T-helper 22 cell (primary cell): ENCODE data around the gene ANKMY1.
A peak's percentile ranks its signal among the peaks of the same experiment; 100 is the strongest.

ENCODE experiments used
- DNase-seq: peaks from one replicate; pipeline ENCODE4 v3.0.0-alpha.2; 2020; ENCODE audit warnings: low read depth

The ANKMY1 gene

GRCh38 chr2:240447934-240448333 is 109.9 kb downstream of the ANKMY1 start:
- no peak for DNase-seq

- DNase-seq, result no peak
These were observed 110.5 kb downstream of the ANKMY1 start for GRCh38 chr2:240447331-240447730.

GRCh38 chr2:240446664-240447175 is 111.1 kb downstream of the ANKMY1 start:
- no peak for DNase-seq

GRCh38 chr2:240445961-240446663 is 111.7 kb downstream of the ANKMY1 start:
- DNase-seq, result no peak

GRCh38 chr2:240444464-240444863 is 113.3 kb downstream of the ANKMY1 start:
- no peak for DNase-seq

GRCh38 chr2:240443891-240444301 is 113.9 kb downstream of the ANKMY1 start:
- DNase-seq, result no peak

GRCh38 chr2:240442891-240443715 is 114.7 kb downstream of the ANKMY1 start:
- no peak for DNase-seq

GRCh38 chr2:240441993-240442411 is 115.8 kb downstream of the ANKMY1 start:
- DNase-seq, result no peak

GRCh38 chr2:240441326-240441992 is 116.3 kb downstream of the ANKMY1 start:
- no peak for DNase-seq

- no peak for DNase-seq
These were observed 117.0 kb downstream of the ANKMY1 start for GRCh38 chr2:240440704-240441320.

GRCh38 chr2:240440251-240440650 is 117.5 kb downstream of the ANKMY1 start:
- no peak for DNase-seq

GRCh38 chr2:240439698-240440151 is 118.1 kb downstream of the ANKMY1 start:
- no peak for DNase-seq

GRCh38 chr2:240438810-240439697 is 118.7 kb downstream of the ANKMY1 start:
- no peak for DNase-seq

GRCh38 chr2:240437861-240438809 is 119.7 kb downstream of the ANKMY1 start:
- peak; percentile 20 for DNase-seq

- no peak for DNase-seq
These were observed 120.3 kb downstream of the ANKMY1 start for GRCh38 chr2:240437551-240437860.

- no peak for DNase-seq
These were observed 120.9 kb downstream of the ANKMY1 start for GRCh38 chr2:240436683-240437550.

- DNase-seq, result no peak
These were observed 121.7 kb downstream of the ANKMY1 start for GRCh38 chr2:240435948-240436682.

GRCh38 chr2:240435457-240435947 is 122.3 kb downstream of the ANKMY1 start, which contains the start of gene GPC1:
GPC1 (plus strand) TSS chr2:240435663; CDS start chr2:240435919, 256 bp downstream.
- DNase-seq, result peak; percentile 53
